Measurements from ENCODE around the gene LSM7.

LSM7 gene

GRCh38 chr19:2320049-2320448 lies 8.3 kb downstream of the LSM7 start:
- no peak for DNase-seq

- DNase-seq, result no peak
Measured at GRCh38 chr19:2319551-2319950, 8.8 kb downstream of the LSM7 start.

GRCh38 chr19:2318923-2319322 lies 9.5 kb downstream of the LSM7 start:
- no peak for DNase-seq

- no peak for DNase-seq
Measured at GRCh38 chr19:2317756-2318155, 10.6 kb downstream of the LSM7 start.

- DNase-seq, result no peak
Measured at GRCh38 chr19:2317300-2317699, 11.1 kb downstream of the LSM7 start.

- peak; percentile 39 for DNase-seq
Measured at GRCh38 chr19:2315818-2316353, 12.5 kb downstream of the LSM7 start.

GRCh38 chr19:2315121-2315817 lies 13.1 kb downstream of the LSM7 start:
- no peak for DNase-seq

GRCh38 chr19:2312820-2313501 lies 15.4 kb downstream of the LSM7 start:
- no peak for DNase-seq

- no peak for DNase-seq
Measured at GRCh38 chr19:2311093-2311492, 17.3 kb downstream of the LSM7 start.

- no peak for DNase-seq
Measured at GRCh38 chr19:2309734-2310362, 18.5 kb downstream of the LSM7 start.

- no peak for DNase-seq
Measured at GRCh38 chr19:2308114-2308556, 20.3 kb downstream of the LSM7 start, which contains the start of gene LINGO3. Gene LINGO3 (minus strand): TSS chr19:2308154. CDS start chr19:2291776, 16,378 bp downstream.

- no peak for DNase-seq
Measured at GRCh38 chr19:2307518-2308012, 20.8 kb downstream of the LSM7 start.

GRCh38 chr19:2306971-2307370 lies 21.4 kb downstream of the LSM7 start:
- DNase-seq, result no peak

- no peak for DNase-seq
Measured at GRCh38 chr19:2306281-2306806, 22.0 kb downstream of the LSM7 start.

- no peak for DNase-seq
Measured at GRCh38 chr19:2305452-2306280, 22.7 kb downstream of the LSM7 start.

- no peak for DNase-seq
Measured at GRCh38 chr19:2303211-2303798, 25.1 kb downstream of the LSM7 start.

GRCh38 chr19:2302319-2303210 lies 25.8 kb downstream of the LSM7 start:
- no peak for DNase-seq

- DNase-seq, result no peak
Measured at GRCh38 chr19:2300533-2300932, 27.9 kb downstream of the LSM7 start.

GRCh38 chr19:2296141-2296540 lies 32.2 kb downstream of the LSM7 start:
- DNase-seq, result no peak

GRCh38 chr19:2294687-2295335 lies 33.6 kb downstream of the LSM7 start:
- DNase-seq, result no peak
